ENCODE measurements around the gene LONP1.

DNA sequence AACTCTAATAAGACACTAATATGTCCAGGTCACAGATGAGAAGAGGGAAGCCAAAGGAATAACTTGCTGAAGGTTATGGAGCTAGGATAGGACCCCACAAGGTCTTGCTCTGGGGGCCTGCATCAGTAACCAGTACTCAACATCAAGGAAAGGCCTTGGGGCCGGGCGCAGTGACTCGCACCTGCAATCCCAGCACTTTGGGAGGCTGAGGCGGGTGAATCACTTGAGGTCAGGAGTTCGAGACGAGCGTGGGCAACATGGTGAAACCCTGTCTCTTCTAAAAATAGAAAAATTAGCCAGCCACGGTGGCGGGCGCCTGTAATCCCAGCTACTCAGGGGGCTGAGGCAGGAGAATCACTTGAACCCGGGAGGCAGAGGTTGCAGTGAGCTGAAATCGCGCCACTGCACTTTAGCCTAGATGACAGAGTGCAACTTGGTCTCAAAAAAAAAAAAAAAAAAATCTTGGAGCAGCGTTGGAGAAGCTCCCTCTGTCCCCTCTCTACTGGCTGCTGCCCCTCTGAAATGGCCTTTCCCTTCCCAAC, 1.8 kb downstream of the LONP1 start:
- TF ChIP-seq, protein P1, sequence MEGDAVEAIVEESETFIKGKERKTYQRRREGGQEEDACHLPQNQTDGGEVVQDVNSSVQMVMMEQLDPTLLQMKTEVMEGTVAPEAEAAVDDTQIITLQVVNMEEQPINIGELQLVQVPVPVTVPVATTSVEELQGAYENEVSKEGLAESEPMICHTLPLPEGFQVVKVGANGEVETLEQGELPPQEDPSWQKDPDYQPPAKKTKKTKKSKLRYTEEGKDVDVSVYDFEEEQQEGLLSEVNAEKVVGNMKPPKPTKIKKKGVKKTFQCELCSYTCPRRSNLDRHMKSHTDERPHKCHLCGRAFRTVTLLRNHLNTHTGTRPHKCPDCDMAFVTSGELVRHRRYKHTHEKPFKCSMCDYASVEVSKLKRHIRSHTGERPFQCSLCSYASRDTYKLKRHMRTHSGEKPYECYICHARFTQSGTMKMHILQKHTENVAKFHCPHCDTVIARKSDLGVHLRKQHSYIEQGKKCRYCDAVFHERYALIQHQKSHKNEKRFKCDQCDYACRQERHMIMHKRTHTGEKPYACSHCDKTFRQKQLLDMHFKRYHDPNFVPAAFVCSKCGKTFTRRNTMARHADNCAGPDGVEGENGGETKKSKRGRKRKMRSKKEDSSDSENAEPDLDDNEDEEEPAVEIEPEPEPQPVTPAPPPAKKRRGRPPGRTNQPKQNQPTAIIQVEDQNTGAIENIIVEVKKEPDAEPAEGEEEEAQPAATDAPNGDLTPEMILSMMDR (IDR thresholded peaks at IDR 0.05) = no peak
- no peak for TF ChIP-seq POLR2A (IDR thresholded peaks at IDR 0.05)
